Measurements from ENCODE around the gene TMEM242.
"Not testable (repeated sequence)": the region's sequence is repeated elsewhere in the genome, so short reads cannot be mapped to it uniquely, and the experiment has no call there.

TMEM242 gene

DNA sequence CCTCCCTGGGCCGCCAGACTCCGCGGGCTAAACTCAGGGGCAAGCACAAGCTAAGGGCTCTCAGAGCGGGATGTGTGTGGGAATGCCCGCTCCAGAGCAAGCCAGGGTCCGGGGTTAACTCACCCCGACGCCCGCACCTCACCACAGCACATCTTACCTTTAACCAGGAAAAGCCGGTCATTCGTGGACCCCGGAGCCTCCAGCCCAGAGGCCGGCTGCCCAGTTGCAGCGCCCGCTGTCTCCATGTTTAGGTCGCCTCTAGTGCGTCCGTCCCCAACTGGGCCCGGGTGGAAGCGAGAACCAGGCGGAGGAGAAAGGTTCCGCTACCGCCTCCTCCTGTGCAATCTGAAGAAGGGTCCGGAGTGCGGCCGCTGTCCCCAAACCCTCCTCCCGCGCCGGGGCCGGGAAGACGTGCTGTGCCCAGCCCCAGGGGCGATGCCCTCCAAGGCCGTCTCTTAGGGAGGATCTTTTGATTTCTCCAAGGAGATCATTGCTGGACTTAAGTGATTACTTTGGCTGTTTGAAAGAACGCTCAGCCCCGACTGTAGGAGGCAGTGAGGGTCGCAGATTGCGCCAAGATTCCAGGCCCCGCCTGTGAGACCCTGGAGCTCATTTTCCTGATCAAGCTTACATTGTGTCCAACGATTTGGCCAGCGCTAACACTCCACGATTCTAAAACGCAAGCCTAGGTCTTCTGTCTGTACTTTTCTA is at the start of gene TMEM242:
Gene TMEM242, minus strand, starts transcription at position 265 of the 711 bp plus-strand sequence. Its CDS starts 20 bp downstream, at position 245.
- DNase-seq (ENCODE audit: low spot score) = peak; percentile 92

DNA sequence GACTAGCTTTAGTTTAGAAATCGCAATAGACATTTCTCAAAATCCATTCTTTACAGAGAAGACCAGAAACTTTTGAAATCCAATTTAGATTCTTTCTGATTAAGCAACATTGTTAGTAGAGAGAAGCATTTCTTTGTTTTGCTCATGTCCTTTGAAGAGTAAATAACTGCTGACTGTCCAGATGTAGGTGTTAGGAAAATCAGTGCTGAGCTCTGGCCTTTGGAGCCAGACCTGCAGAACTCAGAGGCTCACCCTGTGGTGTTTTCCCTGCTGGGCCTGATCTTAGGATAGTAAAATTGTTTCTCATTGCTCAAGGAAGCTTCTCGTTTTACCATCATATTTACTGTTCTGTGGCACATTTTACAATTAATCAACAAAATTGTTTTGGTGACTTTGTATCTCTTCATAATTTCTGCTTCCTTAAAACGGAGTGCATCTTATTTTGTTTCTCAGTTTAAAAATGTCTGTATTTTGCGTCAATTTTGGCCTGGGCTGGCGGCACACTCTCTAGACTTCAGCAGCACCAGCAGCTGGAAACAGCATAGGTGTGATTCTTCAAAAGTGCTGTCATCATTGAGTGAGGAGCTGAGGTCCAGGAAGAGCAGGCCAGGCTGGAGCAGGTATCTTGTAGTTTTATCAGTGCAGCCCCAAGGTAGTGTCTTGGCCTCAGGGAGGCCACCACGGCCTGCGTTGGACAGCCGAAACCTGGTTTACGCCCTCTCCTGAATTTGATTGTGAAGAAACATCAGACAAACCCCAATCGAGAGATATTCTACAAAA is 49.4 kb upstream of the TMEM242 start:
- no peak for DNase-seq (ENCODE audit: low spot score)

DNA sequence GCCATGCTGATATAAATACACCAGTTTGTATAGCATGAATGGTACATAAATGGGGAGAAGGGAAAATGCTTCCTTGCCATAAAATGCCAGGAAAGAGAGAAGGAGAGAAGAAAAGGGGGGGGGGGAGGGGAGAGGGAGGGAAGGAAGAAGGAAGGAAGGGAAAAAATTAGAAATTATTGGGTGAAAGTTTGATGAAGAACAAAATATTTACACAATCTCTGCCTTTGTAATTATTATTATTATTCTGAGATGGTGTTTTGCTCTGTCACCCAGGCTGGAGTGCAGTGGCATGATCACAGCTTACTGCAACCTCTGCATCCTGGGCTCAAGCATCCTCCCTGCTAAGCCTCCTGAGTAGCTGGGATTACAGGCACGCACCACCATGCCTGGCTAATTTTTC is 47.4 kb upstream of the TMEM242 start:
- no peak for DNase-seq (ENCODE audit: low spot score)

DNA sequence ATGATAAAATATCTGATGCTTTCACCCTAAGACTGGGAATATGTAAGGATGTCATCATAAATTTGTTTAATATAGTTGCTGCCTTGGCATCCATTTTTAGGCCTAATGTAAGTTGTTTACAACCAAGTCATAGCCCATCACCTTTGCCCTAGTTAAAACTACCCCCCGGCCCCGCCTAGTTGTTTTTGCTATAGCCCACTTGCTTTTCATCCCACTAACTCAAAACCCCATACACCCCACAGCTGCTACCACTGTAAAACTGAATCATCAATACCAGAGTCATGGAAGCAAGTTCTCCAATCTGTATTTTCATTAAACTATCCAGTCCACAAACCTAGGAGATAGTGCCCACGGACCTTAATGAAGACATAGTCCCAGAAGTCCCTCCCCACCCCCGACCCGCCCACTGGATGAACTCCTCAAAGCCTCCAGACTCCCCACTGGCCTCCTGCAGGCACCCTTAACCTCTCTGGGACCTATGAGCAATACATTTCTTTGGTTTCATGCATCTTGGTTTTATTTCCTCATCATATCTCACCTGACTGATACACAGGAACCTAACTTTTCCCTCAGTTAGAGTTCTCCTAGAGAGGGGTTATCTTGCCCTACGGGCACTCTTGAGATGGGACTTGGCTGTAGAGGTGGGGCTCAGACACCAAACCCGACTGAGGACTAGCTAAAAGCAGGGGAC is 45.2 kb upstream of the TMEM242 start:
- DNase-seq (ENCODE audit: low spot score) = no peak

DNA sequence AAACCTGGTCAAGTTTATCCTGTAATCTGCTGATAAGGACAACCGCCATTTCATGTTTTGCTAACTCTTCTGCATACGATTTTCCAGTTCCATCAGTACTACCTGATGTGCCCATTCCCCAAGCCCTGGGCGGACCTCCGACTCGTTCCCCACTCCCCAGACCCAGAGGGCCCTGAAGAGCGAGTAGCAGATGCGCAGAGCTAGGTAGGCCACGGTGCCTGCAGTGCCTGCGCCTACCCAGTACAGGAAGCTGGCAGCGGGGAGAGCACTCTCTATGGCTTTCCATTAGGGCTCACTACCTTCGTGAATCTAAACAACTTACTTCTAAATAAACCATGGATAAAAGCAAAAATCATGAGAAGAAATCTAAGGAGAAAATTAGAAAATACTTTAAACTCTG is 43.3 kb upstream of the TMEM242 start:
- no peak for DNase-seq (ENCODE audit: low spot score)

DNA sequence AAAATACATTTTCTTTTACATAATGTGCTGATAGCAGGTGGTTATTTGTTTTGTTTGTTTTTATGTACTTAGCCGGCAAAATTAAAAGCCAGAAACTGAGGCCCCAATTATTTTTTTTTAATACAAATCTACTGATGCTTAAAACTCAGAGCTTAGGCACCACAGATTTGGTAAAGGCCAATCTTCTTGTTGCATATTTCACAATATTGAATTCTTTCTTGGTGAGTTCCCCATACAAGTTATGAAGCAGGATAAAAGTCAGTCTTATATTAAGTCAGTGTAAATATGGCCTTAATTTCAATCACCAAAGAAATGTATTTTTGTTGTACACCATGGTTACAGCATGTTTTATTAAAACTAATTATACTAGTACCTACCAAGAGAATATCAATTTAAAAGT is 41.4 kb upstream of the TMEM242 start:
- DNase-seq (ENCODE audit: low spot score) = no peak

DNA sequence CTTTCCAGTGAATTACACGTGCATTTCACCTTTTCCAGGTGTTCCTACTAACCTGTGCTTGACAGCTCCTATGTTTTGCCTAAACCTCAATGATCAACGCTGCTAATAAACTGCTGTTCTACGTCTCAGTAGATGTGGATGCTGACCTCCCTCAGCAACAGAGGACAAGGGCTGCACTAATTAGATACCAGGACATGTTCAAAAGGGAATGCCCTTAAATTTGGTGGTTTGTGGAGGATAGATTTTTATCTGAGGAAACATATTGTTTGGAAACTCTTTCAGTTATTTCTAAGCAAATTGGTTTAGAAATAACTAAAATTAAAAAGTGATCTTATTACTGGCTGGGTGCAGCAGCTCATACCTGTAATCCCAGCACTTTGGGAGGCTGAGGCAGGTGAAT is 38.6 kb upstream of the TMEM242 start:
- no peak for DNase-seq (ENCODE audit: low spot score)

DNA sequence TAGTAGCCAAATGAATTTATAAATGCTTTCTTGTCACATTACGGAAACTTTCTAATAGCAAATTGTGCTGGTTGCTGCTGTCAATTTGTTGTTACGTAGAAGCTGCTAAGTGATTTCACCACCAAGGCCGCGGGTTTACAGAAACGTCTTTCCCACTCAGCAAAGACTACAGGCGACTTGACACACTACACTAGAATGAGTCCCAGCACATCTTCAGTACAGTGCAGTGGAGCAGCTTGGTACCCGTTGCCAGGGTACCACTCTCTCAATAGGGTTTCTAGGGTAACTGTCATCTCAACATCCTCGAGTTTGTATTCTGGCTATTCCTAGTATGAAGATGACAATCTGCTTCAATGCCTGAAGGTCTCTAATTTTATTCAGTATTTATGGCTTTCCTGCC is 35.0 kb upstream of the TMEM242 start:
- DNase-seq (ENCODE audit: low spot score) = no peak

DNA sequence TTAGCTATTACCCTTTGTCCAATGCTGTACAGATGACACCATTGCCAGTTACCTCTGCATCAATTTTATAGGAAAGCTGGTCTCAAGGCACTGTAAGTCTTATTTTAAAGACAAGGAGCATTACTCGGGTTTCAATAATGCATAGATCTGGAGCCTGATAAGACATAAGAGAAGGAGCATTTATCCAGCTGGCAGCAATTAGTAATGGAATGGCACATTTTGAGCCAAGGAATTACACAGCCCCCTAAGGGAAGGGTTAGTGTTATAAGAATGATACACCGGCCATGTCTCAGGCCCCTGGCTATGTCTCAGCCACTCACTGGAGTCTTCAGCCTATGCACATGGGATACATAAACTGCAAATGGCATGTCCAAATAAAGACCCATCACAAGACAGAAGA is 23.1 kb upstream of the TMEM242 start:
- DNase-seq (ENCODE audit: low spot score) = no peak

DNA sequence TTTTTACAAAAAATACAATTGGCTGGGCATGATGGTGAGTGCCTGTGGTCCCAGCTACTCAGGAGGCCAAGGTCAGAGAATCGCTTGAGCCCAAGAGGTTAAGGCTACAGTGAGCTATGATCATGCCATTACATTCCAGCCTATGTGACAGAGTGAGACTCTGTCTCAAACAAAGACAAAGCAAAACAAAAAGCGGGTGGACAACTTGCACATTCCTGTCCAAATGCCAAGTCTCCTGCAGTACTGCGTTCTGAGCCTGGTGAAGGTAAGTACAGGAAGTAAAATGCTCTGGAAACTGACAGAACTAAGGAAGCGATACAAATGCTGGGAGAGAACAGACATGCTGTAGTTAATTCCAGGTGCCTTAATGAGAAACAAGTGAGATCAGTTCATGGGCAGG is 20.4 kb upstream of the TMEM242 start:
- no peak for DNase-seq (ENCODE audit: low spot score)

DNA sequence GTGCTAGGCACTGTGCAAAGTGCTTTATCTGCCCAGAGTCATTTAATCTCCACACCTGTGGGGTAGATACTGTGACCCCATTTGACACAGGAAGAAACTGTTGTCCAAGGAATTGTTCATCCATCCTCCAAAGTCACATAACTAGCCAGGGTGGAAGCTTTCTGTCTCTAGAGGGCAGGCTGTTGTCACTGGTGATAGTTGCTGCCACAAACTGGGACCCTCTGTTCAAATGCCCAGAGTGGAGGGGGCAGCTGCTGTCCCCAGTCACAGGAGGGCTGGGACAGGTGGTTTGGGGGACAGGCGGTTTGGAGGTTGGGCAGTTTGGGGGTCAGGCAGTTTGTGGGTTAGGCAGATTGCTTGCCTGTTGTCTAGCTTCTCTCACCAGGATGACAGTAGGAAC is 16.1 kb upstream of the TMEM242 start:
- no peak for DNase-seq (ENCODE audit: low spot score)

DNA sequence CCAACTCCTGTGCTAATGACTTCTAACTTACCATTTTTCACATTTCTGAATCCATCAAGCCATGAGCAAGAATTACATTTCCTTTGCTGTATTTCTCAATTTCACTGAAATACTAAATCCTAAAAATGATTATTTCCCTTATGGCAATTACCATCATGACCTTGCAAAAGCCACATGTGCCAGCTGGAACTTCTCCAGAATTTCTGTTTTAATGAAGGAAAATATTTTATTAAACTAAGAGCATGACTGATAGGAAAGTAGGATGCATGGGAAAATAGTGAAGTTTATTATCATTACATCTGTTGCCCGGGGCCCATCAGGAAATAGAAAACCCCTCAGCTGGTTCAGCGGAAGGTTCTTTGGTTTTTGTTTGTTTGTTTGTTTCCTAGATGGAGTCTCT is 14.4 kb upstream of the TMEM242 start:
- no peak for DNase-seq (ENCODE audit: low spot score)

DNA sequence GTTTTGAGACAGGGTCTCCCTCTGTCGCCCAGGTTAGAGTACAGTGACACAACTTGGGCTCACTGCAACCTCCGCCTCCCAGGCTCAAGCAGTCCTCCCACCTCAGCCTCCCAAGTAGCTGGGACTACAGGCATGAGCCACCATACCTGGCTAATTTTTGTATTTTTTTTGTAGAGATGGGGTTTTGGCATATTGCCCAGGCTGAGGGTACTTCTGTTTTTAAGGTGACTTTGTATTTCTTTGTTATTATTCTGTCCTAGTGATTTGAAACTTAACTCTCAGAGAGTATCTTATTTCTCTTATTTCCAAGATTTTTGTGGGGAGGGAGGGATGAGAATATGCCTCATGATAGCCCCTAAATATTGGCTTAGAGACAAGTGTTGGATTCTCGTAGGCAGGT is 14.0 kb upstream of the TMEM242 start:
- DNase-seq (ENCODE audit: low spot score) = not testable (repeated sequence)

DNA sequence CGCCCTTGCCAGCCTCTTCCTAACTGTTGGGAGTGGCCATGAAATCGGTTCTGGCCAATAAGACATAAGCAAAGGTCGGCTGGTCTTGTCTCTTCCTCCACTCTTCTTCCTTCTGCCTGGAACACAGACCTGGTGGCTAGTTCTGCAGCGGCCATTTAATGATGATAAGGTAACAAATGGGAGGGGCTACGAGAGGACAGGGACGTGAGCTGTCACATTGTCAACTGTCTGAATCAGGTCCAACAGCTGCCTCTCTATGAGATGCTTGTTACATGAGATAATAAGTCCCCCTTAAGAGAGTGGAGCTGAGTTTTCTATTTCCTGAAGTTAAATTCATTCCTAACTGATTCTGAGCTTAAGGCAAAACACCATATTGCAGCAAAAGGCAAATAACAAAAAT is 12.5 kb upstream of the TMEM242 start:
- no peak for DNase-seq (ENCODE audit: low spot score)

DNA sequence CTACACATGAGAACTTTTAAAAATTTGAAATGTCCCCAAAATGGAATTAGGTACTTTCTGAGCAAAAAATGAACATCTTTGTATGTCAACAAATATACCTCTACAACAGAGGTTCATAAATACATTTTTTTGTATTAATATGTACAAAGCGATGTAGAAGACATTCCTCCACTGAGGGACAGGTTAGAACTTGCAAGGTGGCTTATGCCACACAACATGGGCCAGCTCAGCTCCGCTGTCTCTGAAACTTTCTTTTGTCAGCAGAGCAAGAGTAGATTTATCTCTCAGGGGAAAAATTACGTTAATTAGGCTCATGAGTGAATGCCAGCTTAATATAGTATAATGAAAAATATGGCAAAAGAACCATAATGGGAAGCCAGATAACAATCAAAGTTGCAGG is 10.6 kb upstream of the TMEM242 start:
- no peak for DNase-seq (ENCODE audit: low spot score)

DNA sequence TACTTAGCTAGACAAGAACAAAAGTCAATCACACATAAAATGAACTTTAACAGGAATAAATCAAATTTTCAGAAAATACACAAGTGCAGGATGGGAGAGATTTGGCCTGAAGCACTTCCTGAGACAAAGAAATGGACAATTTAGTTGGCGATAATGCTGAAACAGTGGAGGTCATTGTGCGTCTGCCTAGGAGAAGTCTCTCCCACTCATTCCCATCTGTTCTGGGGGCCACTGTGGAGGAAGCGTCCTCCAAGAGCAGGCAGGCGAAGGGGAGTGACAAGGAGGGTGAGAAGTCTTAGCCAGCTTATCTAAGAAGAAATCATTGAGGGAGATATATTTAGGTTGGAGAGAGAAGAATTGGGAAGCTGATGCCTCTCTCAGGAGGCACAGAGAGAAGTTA is 10.2 kb upstream of the TMEM242 start:
- DNase-seq (ENCODE audit: low spot score) = no peak

DNA sequence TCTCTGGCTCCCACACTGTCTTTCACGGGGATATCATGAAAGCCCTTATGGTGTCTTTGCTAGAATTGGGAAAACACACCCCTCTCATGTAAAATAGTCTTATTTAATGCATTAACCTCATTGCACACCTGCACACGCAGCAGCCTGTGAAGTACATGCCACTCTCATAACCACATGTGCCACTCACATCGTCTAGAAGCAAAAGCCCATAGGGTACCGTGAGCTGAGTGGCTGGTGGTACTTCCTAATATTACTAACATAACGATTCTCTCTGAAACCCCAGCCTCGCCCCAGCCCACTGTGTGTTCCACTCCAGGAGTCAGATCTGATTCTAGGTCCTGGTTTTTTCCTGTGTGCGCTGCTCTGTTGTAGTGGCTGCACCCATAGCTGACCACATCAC is 9.5 kb upstream of the TMEM242 start:
- DNase-seq (ENCODE audit: low spot score) = no peak

DNA sequence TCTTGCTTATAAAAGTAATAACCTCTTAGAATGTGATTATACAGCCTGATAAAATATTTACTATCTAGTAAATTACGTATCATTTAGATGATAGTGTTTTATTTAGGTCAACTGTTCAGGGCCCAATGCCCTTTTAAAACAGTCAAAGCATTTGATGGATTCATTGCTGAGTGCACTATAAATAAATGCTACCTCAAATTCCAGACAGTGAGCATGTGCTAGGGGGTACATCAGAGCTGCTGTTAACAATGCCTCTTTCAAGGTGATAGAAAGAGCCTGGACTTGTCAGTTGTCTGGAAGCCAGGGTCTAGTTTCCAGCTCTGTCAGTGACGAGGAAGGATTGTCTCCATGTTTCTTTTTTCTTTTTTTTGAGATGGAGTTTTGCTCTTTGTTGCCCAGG is 7.5 kb upstream of the TMEM242 start:
- DNase-seq (ENCODE audit: low spot score) = no peak

DNA sequence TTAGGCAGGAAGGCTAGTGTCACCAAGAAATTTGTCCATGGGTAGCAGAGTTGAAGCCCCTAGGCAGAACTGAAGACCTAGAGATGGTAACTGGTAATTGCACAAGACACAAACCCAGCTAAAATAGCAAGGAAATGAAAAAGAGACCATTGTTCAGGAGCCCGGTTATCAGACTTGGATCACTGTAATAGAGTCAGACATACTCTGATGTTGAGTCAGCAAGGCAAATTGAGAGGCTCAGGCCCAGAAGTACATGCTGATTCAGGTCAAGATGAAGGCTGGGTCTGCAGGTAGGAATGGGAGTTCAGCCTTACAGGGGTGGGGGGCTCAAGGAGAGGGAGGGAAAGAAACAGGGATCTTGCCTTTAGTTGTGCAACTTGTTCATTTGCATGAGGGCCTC is 6.5 kb upstream of the TMEM242 start:
- DNase-seq (ENCODE audit: low spot score) = no peak

DNA sequence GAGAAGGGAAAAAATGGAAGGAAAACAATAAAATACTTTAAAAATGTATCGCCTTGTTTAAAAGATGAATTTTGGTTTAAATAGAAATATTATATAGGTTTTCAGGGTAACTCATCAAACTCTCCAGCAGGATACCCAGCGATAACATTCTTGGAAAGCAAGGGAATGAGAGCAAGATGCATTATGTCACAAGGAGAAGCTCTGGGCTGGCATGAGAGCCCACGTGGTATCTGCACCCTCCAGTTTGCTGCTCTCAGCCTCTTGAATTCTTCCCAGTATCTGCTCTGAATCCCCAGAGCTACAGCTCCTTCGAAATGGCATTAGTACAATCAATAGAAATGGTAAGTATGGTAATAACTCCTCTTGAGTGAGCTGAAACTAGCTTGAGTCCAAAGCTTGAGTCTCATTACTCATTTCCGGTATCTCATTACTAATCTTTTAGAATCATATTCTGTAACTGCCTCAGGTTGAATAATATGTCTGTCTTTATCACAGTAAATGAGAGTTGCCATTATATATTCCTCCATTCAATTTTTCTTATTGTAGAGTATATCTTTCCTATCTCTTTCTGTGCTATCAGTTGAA is 4.9 kb upstream of the TMEM242 start:
- DNase-seq (ENCODE audit: low spot score) = no peak

DNA sequence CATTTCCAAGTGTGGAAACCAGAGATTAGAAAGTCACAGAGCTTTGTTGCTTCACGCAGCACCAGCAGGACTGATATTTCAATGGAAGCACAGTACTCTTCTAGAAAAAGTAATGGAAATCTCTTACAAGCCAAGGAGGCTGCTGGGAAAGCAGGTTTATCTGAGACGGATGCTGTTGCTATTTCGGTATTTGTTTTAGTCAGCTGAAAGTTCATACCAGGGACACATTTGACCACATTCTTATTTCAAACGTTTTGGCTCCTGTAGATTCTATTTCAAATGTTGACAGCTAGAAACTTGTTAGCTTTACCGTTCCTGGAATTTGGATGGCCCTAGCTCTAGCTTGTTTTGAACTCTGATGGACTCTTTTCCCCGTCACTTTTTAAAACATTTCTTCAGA is 3.7 kb upstream of the TMEM242 start:
- DNase-seq (ENCODE audit: low spot score) = no peak

DNA sequence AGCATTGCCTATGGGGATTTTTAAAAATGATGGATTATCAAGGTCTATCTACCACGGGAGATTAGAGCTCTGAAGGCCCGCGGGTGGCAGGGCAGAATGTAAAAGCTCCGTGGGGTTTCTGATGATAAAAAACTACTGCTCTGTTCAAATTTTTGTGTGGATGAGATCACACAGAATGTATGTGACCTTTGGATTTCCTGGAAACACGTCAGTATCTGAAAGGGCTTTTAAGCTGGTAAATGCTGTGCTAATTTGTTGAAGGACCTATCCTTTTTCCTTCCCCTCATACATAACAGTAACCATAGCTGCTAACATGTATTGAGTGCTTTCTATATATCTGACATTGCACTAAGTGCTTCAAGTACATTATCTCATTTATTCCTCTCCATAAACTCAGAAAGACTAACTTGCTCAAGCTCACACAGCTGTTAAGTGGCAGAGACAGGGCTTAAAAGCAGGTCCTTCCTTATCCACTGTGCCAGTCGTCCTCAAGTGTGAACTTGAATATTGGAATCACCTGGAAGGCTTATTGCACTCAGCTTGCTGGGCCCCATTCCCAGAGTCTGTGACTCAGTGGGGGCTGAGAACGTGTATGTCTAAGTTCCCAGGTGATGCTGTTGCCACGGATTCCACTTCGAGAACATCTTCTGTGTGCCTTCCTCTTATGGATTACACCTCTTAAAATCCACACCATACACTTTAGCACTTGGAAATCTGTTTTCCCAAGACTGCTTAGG is 1.9 kb upstream of the TMEM242 start:
- no peak for DNase-seq (ENCODE audit: low spot score)

Measured in cerebellar cortex (tissue), 1 donor.